Panc1 (cell line): ENCODE data around the gene DEFB131B.

Experiments
- CTCF ChIP-seq: fragments of 450-650 bp; IDR thresholded peaks from 2 replicates; pipeline ENCODE4 v1.5.1; 2017; ENCODE audit warnings: mild to moderate bottlenecking
- POLR2AphosphoS5 ChIP-seq: IDR thresholded peaks from 2 replicates; pipeline ENCODE4 v1.6.1; 2012; ENCODE audit warnings: mild to moderate bottlenecking, low read depth, low read length, moderate library complexity
- REST ChIP-seq, 2 experiments: IDR thresholded peaks; 2 replicates each; pipeline ENCODE4 v1.6.1; 2011 to 2012; ENCODE audit warnings: low read depth in 2 of 2, control low read depth in 1 of 2, low read length in 1 of 2, mild to moderate bottlenecking in 1 of 2, moderate library complexity in 1 of 2; ENCODE audit not compliant: insufficient read depth in 1 of 2
- SIN3A ChIP-seq: IDR thresholded peaks from 2 replicates; pipeline ENCODE4 v1.6.1; 2012; ENCODE audit warnings: low read depth, mild to moderate bottlenecking, low read length, moderate library complexity, borderline replicate concordance; ENCODE audit not compliant: insufficient read depth

GRCh38 chr11:71930556-71931244 lies 52.4 kb downstream of the DEFB131B start:
- TF ChIP-seq CTCF, result no peak
- TF ChIP-seq POLR2AphosphoS5, result no peak
- no peak for TF ChIP-seq REST (IDR thresholded peaks at IDR 0.05; ENCODE audit: insufficient read depth in 1 of 2, low read depth in 2 of 2, low read length in 1 of 2)
- TF ChIP-seq SIN3A, result no peak
